Measurements from ENCODE around the gene NEK7. TPM values are rescaled to one million over a fixed set of nuclear protein-coding genes. Genes with fewer than 3 reads are reported as not detected.

NEK7 gene
- total and polyA plus RNA-seq, 10 donors = 16.9 to 120 (median 73.2) TPM

- Histone ChIP-seq H3K9me3 (no peaks in the 10 kb centered on the region), H3K4me3 (no peak overlapping the region), H3K36me3 (peaks cover 0 to 19% (median 0%) of the 10 kb centered on the region in 6 donors), H3K4me1 (peaks cover 6 to 45% (median 8%) of the 10 kb centered on the region in 6 donors), H3K27ac (no peak overlapping the region), H3K27me3 (replicated peaks in 1 of 7) (no peaks in the 10 kb centered on the region)
- intact Hi-C loops (cut with DNase I; ENCODE audit: low total_unique reads) = no loop called here
- TF ChIP-seq POLR2A (IDR thresholded peaks at IDR 0.05) = no peak
- TF ChIP-seq CTCF (IDR thresholded peaks at IDR 0.05 in 8 of 11, conservative IDR thresholded peaks at IDR 0.05 in 3 of 11) = no peak
- TF ChIP-seq POLR2AphosphoS5 (IDR thresholded peaks at IDR 0.05) = no peak
- DNase-seq = no peak
Measured at GRCh38 chr1:198271467-198271866, 114.7 kb downstream of the NEK7 start.

- Histone ChIP-seq H3K4me1 (peaks cover 6 to 46% (median 8%) of the 10 kb centered on the region in 6 donors), H3K9me3 (no peaks in the 10 kb centered on the region), H3K4me3 (no peak overlapping the region), H3K36me3 (peaks cover 0 to 16% (median 0%) of the 10 kb centered on the region in 6 donors), H3K27me3 (replicated peaks in 1 of 7) (no peaks in the 10 kb centered on the region), H3K27ac (no peak overlapping the region)
- intact Hi-C loops (cut with DNase I; ENCODE audit: low total_unique reads) = no loop called here
- DNase-seq = no peak
- TF ChIP-seq POLR2A (IDR thresholded peaks at IDR 0.05) (no peak), CTCF (IDR thresholded peaks at IDR 0.05 in 8 of 11, conservative IDR thresholded peaks at IDR 0.05 in 3 of 11) (no peak), POLR2AphosphoS5 (IDR thresholded peaks at IDR 0.05) (no peak)
- 36 to 62% (median 59%) methylated on average over 1 of the region's 1 CpG for WGBS, 5 donors
Measured at GRCh38 chr1:198272492-198272891, 115.7 kb downstream of the NEK7 start.

GRCh38 chr1:198273748-198274295 is 117.0 kb downstream of the NEK7 start:
- no peak for TF ChIP-seq POLR2AphosphoS5 (IDR thresholded peaks at IDR 0.05)
- no peak for TF ChIP-seq CTCF (IDR thresholded peaks at IDR 0.05 in 8 of 11, conservative IDR thresholded peaks at IDR 0.05 in 3 of 11)
- no peak for TF ChIP-seq POLR2A (IDR thresholded peaks at IDR 0.05)
- no peak for DNase-seq
- Histone ChIP-seq H3K4me1 (peaks cover 6 to 39% (median 8%) of the 10 kb centered on the region in 6 donors), H3K27ac (peak overlapping the region in 4 of 8 donors; percentile 4 to 39 (median 13)), H3K4me3 (no peak overlapping the region), H3K27me3 (replicated peaks in 1 of 7) (no peaks in the 10 kb centered on the region), H3K9me3 (no peaks in the 10 kb centered on the region), H3K36me3 (peaks cover 0 to 11% (median 0%) of the 10 kb centered on the region in 6 donors)
- 60 to 88% (median 67%) methylated on average over 1 of the region's 1 CpG for WGBS, 5 donors
- intact Hi-C loops (cut with DNase I; ENCODE audit: low total_unique reads) = no loop called here

- 54 to 87% (median 60%) methylated on average over 1 of the region's 1 CpG for WGBS, 5 donors
- no peaks in the 10 kb centered on the region for H3K9me3 ChIP-seq
Measured at GRCh38 chr1:198275597-198275996, 118.8 kb downstream of the NEK7 start.

More at GRCh38 chr1:198275597-198275996, 118.8 kb downstream of the NEK7 start:
- Histone ChIP-seq H3K27ac (no peak overlapping the region), H3K4me1 (peaks cover 6 to 29% (median 8%) of the 10 kb centered on the region in 6 donors), H3K4me3 (no peak overlapping the region), H3K27me3 (replicated peaks in 1 of 7) (no peaks in the 10 kb centered on the region), H3K36me3 (peaks cover 0 to 26% (median 5%) of the 10 kb centered on the region in 6 donors)
- DNase-seq = no peak
- TF ChIP-seq CTCF (IDR thresholded peaks at IDR 0.05 in 8 of 11, conservative IDR thresholded peaks at IDR 0.05 in 3 of 11) = no peak
- TF ChIP-seq POLR2A (IDR thresholded peaks at IDR 0.05) = no peak
- TF ChIP-seq POLR2AphosphoS5 (IDR thresholded peaks at IDR 0.05) = no peak
- intact Hi-C loops (cut with DNase I; ENCODE audit: low total_unique reads) = no loop called here

Measured in spleen (tissue), 11 donors.